Measurements from ENCODE around the gene DNASE1L1.

DNASE1L1 gene

DNA sequence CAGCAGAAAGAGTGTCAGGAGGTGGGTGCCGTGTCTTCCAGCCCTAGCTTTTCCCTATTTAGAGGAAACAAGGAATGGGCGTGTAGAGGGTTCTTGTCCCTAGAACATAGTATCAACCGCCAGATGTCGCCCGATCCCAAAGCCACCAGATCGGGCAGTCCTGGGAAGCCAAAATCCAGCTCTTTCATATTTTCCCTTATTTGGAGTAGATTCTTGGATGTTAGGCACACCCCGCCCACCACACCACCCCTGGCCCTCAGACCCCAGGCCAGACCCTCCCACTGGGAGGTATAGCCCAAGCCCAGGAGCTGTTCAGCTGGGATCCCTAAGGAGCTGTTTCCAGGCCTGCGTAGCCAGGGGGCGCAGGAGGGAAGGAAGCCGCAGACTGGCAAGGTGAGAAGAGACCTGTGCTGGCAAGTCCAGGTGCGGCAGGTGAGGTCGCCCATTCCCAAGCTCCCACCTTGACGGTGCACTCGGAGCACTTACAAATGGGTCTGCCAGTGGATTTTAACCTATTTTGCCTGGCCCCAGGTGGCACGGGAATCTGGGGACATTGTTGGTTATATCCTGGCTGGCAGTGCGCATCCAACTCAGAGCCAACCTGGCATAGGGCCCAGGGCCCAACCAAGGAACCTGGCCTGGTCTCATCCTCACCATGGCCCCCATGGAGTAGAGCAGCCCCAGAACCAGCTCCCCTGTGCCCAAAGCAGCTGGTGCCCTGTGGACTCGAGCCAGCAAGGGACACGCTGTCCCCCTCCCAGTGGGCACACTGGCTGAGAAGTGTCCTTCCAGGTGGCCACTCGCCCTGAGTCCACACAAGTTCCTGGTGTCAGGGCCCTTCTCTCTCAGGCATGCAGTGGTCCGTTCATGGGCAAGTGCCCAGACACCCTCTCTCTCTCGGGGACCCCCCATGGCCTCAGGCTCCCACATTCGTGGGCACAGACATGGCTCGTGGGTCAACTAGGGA, 35.4 kb downstream of the DNASE1L1 start:
- in situ Hi-C loops (cut with MboI; ENCODE audit: low pct_unique_long_range_greater_than_20kb, low sequenced_read_pairs), result no loop called here
- DNase-seq, result peak; percentile 73

DNA sequence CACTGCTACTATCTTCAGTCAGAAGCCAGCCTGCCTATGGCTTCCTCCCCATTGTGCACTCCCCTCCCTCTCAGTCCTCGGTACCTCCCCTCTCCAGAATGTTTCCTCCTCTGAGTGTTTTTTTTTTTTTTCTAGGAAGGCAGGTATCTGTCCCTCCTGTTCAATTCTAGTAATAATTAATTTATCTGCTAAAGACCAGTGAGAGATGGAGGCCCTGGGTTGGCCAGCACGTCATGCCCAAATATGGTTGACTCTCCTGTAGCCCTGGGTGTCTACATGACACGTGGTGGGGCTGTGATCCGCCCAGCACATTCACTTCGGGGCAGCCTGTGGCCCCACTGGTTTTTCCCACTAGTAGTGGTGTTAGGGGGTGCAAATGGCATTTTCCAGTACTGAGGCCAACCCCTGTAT, 36.4 kb downstream of the DNASE1L1 start:
- no peak for DNase-seq
- in situ Hi-C loops (cut with MboI; ENCODE audit: low pct_unique_long_range_greater_than_20kb, low sequenced_read_pairs), result no loop called here

DNA sequence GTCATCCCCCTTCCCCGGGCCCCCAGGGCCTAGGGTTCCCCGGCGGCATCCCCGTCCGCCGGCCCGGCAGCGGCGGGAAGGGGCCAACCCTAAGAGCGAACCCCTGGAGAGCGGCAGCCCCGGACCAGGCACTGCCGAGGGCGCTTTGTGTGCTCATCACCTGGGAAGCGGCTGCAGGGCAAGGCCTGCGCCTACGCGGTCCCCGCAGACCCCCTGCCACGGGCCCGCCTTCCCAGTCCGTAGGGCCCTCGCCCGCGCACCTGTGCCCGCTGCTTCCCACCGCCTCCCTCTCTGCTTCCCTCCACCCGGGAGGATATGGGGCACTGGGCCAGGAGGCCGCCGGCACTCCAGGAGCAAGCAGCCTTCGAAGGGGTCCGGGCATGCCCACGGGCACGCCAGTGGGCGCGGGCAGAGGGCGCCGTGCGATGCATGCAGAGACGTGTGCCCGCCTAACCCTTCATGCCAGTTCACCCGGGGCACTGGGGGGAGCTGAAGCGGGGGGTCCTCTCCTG, 37.2 kb downstream of the DNASE1L1 start:
- in situ Hi-C loops (cut with MboI; ENCODE audit: low pct_unique_long_range_greater_than_20kb, low sequenced_read_pairs), result no loop called here
- no peak for DNase-seq

DNA sequence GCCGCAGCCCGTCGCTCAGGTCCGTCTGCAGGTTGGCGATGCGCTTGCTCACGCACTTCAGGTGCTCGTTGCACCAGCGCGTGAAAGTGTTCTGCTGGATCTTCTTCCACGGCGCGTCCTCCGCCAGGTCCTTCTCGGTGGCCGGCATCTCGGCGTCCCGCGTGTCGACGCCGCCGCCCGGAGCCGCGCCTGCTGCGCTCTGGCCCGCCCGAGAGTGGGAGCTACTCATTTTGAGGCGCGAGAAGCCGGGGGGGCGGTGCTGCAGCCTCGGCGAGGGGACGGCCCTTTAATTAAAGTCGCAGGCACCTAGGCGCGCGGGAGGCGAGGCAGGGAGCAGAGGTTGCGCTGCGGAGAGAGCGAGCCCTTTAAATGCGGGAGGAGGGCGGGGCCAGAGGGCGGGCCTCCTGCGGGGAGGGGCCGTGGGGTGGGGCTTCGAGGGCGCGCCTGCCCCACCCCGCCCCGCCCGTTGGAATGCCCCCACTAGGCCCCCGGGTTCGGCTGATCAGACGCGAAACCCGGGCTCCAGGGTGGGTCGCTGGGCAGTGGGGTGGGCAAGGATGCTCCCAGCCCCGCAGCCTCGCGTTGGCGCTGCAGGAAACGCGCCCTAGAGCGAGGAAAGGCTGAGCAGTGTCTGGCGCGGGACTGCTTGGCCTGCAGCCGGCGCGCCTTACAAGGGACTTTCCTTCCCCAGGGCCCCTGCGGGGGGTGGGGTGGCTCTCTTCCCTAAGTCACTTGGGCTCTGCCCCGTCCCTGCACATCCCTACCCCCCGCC, 37.9 kb downstream of the DNASE1L1 start:
- DNase-seq, result peak; percentile 96
- in situ Hi-C loops (cut with MboI; ENCODE audit: low pct_unique_long_range_greater_than_20kb, low sequenced_read_pairs), result no loop called here

GRCh38 chrX:154370300-154371016, 38.6 kb downstream of the DNASE1L1 start:
- in situ Hi-C loops (cut with MboI; ENCODE audit: low pct_unique_long_range_greater_than_20kb, low sequenced_read_pairs), result no loop called here
- no peak for DNase-seq

- in situ Hi-C loops (cut with MboI; ENCODE audit: low pct_unique_long_range_greater_than_20kb, low sequenced_read_pairs), result no loop called here
- DNase-seq, result peak; percentile 58
These were observed 39.4 kb downstream of the DNASE1L1 start for GRCh38 chrX:154369449-154370299.

DNA sequence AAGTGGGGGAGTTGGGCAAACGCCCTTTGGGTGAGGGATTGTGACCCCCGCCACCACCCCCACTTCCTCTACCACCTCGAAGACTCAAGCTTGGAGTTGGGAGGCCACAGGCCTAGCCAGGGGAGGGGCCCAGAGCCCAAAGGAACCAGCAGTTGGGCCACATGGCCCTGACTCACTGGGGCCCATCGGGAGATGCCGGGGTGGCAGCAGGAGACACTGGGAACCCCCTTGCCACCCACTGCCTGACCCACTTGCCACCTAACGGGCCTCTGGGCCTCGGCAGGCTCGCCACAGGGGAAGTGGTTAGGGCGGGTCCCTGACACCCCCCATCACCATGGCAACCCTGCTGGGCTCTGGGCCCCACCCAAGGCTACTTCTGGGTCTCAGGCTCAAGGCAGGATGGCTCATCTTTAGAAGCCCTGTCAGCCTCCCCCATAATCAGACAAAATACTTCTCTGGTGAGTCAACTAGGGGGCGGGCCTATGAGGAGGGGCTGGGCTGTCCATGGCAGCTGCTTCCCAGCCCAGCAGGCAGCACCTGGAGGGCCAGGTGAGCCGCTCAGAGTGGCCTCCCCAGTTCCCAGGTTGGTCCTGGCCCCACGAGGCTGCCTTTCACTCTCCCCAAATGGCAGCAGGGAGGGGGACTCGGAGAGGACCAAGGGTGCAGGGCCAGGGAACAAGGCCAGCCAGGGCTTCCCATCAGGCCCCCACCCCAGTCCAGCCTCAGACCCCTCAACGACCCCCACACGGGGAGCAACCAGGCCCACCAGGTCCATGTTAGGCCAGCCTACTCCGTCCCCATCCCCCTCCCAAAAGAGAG, 40.2 kb downstream of the DNASE1L1 start:
- in situ Hi-C loops (cut with MboI; ENCODE audit: low pct_unique_long_range_greater_than_20kb, low sequenced_read_pairs), result no loop called here
- DNase-seq, result peak; percentile 83

- no peak for DNase-seq
- in situ Hi-C loops (cut with MboI; ENCODE audit: low pct_unique_long_range_greater_than_20kb, low sequenced_read_pairs), result no loop called here
These were observed 41.4 kb downstream of the DNASE1L1 start for GRCh38 chrX:154367474-154368308.

- in situ Hi-C loops (cut with MboI; ENCODE audit: low pct_unique_long_range_greater_than_20kb, low sequenced_read_pairs), result no loop called here
- DNase-seq, result no peak
These were observed 42.4 kb downstream of the DNASE1L1 start for GRCh38 chrX:154366666-154367055.

GRCh38 chrX:154365997-154366665, 42.9 kb downstream of the DNASE1L1 start:
- no peak for DNase-seq
- in situ Hi-C loops (cut with MboI; ENCODE audit: low pct_unique_long_range_greater_than_20kb, low sequenced_read_pairs), result no loop called here

DNA sequence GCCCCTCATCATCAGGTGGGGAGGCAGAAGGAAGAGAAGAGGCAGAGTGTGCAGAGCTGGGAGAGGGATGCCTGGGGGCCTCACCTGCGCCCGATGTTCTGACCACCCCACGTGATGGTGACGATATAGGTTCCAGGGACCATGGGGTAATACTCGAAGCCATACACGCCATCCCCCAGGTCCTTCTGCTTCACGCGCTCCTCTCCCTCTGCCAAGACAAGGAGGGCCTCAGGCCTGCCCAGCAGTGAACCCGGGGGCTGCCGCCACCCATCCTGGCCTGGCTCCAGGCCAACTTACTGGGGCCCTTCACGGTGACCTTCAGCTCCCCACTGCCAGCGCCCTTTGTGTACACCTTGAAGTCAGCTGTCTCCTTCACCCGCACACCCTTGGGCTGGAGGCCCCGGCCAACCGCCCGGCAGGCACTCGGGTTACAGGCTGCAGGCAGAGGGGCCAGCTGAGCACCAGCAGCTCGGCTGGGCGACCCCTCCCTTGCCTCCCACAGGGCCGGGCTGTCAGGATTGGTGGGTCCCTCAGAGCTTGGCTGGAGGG, 43.9 kb downstream of the DNASE1L1 start:
- in situ Hi-C loops (cut with MboI; ENCODE audit: low pct_unique_long_range_greater_than_20kb, low sequenced_read_pairs), result no loop called here
- no peak for DNase-seq

DNA sequence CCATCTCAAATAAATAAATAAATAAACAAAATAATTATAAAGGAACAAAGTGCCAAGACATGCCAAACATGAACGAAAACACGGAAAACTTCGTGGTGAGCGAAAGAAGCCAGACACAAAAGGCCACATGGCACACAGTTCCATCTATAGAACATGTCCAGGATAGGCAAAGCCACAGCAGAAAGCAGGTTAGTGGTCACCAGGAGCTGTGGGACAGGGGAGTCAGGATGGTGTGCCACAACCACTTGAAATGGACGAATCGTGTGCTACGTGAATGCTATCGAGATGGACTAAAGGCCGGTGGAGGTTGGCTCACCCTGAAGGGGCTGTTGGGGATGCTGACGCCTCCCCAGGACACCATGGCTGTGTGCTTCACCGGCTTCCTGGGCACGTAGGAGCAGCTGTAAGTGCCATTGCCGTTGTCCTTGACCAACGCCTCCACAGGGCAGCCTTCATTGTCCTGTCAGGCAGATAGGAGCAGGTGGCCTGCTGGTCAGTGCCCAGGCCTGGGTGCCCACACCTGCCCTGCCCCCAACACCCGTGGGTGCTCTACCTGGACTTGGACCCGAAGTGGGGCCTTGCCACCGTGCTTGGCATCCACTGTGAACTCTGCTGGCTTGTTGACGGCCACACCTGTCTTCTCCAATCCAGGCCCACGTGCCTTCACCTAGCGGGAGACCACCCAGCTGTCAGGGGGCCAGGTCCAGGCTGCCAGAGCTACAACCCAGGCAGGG, 45.2 kb downstream of the DNASE1L1 start:
- DNase-seq, result no peak
- in situ Hi-C loops (cut with MboI; ENCODE audit: low pct_unique_long_range_greater_than_20kb, low sequenced_read_pairs), result no loop called here

GRCh38 chrX:154362085-154362742, 46.8 kb downstream of the DNASE1L1 start:
- in situ Hi-C loops (cut with MboI; ENCODE audit: low pct_unique_long_range_greater_than_20kb, low sequenced_read_pairs), result no loop called here

GRCh38 chrX:154360155-154360713, 48.8 kb downstream of the DNASE1L1 start:
- in situ Hi-C loops (cut with MboI; ENCODE audit: low pct_unique_long_range_greater_than_20kb, low sequenced_read_pairs), result no loop called here
- no peak for DNase-seq

More at GRCh38 chrX:154362085-154362742, 46.8 kb downstream of the DNASE1L1 start:
- no peak for DNase-seq
